RCC 7860 (cell line): Measurements from ENCODE around the gene C1QTNF1.
"Not testable (repeated sequence)": the region's sequence is repeated elsewhere in the genome, so short reads cannot be mapped to it uniquely, and the experiment has no call there.

Source experiments
- DNase-seq: peaks from one replicate; pipeline ENCODE4 v3.0.0-alpha.2; 2015; ENCODE audit warnings: low spot score
- FAIRE-seq: peaks from 2 replicates; lab custom pipeline; 2012; peaks lifted over from hg19 to GRCh38; lab: Jason Lieb, UNC

Gene C1QTNF1

DNA sequence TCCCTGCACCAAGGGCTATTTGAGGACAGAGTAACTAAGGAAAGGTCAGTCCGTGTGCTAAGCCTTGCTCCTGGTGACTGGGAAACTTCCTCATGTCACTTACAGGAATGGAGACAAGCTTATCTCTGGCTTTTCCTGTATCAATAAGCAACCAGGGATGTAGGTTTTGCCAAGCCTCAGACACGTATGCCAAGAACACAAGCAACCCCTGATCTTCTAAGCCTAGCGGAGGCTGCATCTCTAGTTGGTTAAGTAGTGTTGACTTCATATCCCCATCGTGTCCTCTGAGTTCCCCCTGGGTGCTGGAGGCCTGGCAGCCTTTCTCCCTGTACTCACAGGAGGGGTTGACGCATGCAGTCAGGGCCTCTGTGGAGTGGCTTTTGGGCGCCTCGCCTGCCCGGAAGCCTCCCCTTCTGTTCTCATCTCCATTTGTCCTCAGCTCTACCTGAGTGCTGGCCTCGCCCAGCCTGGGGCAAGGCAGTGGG is 1.4 kb upstream of the C1QTNF1 start:
- DNase-seq (no peak), FAIRE-seq (no peak)

- no peak for FAIRE-seq
- no peak for DNase-seq
Observed at GRCh38 chr17:79023180-79023705, 726 bp upstream of the C1QTNF1 start.

DNA sequence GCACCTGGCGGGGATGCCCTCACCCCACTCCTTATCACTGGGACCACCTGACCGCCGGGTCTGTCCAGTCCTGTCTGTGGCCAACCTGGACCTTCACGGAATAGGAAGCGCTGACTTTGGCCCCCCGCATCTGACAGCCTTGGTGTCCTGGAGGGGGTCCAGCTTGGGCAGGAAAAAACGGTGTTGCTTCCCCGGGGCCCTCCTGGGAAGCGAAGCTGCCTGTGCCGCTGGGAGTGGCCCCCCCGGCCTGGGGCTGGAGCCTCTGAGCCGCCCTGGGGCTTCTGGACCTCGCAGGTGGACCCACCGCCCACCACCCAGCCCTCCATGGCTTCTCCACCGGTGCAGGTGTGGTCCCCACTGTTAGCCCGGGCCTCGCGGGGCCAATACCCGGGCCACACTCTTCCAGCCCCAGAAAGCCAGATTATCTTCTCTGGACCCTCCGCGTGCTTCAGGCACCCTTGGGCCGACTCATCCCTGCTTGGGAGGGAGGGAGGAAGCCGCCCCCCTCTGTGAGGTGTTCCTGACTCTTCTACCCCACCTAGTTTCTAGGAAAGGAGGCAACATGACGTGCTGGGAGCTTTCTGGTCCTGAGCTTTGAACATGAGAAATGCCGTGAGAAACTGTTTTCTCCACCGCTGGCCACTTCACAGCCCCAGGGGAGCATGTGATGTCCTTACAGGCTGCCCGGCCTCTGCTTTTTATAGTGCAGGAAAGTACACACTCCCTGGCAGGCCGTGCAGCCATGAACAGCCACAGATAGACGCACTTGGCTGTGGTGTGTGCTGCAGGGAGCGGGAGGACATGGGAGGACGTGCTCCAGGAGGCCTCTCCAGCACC is 1.1 kb downstream of the C1QTNF1 start:
- FAIRE-seq, result no peak
- DNase-seq, result no peak

GRCh38 chr17:79026376-79027273 is 2.7 kb downstream of the C1QTNF1 start:
- peak; percentile 84 for DNase-seq
- FAIRE-seq, result no peak

DNA sequence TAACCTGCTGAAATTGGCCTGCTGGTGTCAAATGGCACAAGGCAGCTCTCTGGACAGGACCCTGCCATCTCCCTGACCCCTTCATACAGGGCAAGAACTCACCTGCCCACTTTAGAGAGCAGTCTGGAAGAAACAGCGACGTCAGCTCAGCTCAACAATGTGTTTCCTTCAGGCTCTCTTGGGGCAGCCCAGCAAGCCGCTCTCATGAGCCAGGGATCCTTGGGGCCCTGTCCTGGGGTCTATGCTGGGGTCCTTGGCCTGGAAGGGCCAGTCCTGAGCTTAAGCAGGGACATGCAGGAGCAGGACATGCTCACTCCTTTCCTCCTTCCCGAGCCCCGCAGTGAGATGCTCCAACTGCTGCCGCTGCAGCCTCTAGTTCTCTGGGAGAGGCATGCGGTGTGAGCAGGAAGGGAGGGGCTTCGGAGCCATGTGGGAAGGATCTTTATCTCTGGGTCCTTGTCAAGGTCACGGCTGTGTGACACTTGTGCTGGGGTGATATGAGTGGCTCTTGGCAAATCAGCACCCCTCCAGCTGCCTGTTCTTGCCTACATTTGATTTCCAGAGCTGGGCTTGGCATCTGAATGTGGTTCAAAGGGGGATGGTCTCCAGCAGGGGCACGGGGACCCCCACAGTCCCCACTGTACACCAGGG is 3.4 kb downstream of the C1QTNF1 start:
- FAIRE-seq (no peak), DNase-seq (no peak)

- no peak for DNase-seq
Observed at GRCh38 chr17:79027925-79028491, 4.0 kb downstream of the C1QTNF1 start.

GRCh38 chr17:79028496-79029326 is 4.7 kb downstream of the C1QTNF1 start:
- no peak for FAIRE-seq

More at GRCh38 chr17:79027925-79028491, 4.0 kb downstream of the C1QTNF1 start:
- no peak for FAIRE-seq

GRCh38 chr17:79029327-79030009 is 5.5 kb downstream of the C1QTNF1 start:
- DNase-seq (no peak), FAIRE-seq (no peak)

More at GRCh38 chr17:79028496-79029326, 4.7 kb downstream of the C1QTNF1 start:
- DNase-seq, result no peak

DNA sequence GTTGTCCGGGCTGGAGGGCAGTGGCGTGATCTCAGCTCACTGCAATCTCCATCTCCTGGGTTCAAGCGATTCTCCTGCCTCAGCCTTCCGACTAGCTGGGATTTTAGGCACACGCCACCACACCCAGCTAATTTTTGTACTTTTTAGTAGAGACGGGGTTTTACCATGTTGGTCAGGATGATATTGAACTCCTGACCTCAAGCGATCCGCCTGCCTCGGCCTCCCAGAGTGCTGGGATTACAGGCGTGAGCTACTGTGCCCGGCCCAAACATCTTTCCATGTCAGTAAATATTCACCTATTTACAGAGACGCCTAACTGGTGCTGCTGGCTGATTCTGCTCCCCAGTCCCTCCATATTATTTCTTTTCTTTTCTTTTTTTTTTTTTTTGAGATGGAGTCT is 6.7 kb downstream of the C1QTNF1 start:
- FAIRE-seq, DNase-seq: not testable (repeated sequence)

DNA sequence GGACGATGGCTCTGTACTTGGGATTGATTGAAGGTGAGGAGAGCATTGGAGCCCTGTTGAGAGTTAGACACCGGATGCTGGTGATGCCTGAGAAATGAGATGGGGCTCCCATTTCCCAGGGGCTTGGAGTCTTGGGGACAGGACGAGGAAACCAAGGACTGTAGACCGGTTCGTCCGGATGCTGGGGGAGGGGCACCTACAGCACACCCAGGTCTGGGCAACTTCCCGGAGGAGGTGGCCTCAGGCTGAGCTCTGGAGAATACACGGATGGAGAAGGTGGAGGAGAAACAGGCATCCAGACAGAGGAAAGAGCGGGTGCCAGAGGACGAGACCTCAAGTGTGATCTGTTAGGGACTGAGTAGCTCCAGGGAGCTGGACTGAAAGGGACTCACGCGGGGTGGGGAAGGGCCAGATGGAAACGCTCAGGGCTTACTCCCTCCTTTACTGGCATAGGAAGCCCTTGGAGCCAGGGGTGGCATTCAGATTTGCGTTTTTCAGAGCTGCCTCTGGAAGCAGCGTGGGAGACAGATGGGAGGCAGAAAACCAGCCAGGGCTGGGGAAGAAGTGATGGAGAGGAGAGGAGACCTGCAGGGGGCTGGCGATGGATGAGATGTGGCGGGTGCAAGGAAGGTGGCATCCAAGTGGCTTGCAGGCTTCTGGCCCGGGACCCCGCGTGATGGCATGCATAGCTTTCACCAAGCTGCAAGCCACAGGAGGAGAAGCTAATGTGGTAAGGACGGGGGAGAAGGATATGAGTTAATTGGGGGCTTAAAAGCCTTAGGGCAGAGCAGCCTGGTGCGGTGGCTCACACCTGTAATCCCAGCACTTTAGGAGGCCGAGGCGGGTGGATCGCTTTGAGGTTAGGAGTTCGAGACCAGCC is 8.3 kb downstream of the C1QTNF1 start:
- no peak for DNase-seq
- FAIRE-seq, result no peak

GRCh38 chr17:79033046-79033616 is 9.2 kb downstream of the C1QTNF1 start:
- FAIRE-seq (no peak), DNase-seq (no peak)

- no peak for FAIRE-seq
- no peak for DNase-seq
Observed at GRCh38 chr17:79033741-79034501, 10.0 kb downstream of the C1QTNF1 start.

DNA sequence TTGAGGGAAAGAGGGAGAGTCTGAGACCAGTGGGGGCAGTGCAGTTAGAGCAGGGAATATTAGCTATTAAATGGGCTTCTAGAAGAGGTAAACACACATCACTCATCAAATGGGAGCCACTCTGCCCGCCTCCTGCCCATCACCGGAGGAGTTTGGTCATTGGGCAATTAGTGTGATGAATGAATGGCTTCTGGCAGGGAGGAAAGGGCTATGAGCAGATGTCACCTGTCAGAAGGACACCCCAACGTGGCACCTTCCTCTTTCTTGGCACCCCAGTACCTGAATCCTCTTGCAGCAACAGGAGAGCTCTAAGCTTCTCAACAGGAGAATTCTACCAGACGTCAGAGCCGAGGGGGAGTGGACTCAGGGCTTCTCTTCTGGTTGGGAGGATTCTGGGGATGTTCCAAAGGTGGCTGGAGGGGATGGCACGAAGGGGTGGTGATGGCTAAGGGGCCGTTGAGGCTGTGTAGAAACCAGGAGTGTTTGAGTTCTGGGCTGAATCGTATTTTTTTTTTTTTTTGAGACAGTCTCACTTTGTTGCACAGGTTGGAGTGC is 11.0 kb downstream of the C1QTNF1 start:
- DNase-seq, result no peak
- no peak for FAIRE-seq

- FAIRE-seq (no peak), DNase-seq (no peak)
Observed at GRCh38 chr17:79035686-79036085, 11.7 kb downstream of the C1QTNF1 start.

- no peak for FAIRE-seq
- no peak for DNase-seq
Observed at GRCh38 chr17:79036181-79036580, 12.2 kb downstream of the C1QTNF1 start.

- DNase-seq, result peak; percentile 80
- FAIRE-seq, result peak; percentile 73
Observed at GRCh38 chr17:79036596-79036995, 12.6 kb downstream of the C1QTNF1 start.
